ENCODE results near the gene BRD3OS.

DNA sequence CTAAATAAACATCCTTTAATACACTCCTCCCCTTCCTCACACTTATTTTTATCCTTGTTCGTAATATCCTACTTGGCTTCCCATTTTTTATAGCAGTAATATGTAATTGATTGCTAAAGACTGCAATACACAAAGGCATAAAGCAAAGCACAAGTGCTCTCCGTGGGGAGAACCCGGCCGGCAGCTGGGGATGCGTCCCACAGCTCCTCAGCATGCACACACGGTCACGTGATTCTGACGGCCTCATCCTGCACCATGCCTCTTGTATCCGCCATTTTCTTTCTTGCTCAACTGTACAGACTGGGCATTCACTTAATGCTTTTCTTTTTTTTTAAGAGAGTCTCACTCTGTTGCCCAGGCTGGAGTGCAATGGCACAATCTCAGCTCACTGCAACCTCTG, 2.8 kb downstream of the BRD3OS start:
- TF ChIP-seq, protein P1, sequence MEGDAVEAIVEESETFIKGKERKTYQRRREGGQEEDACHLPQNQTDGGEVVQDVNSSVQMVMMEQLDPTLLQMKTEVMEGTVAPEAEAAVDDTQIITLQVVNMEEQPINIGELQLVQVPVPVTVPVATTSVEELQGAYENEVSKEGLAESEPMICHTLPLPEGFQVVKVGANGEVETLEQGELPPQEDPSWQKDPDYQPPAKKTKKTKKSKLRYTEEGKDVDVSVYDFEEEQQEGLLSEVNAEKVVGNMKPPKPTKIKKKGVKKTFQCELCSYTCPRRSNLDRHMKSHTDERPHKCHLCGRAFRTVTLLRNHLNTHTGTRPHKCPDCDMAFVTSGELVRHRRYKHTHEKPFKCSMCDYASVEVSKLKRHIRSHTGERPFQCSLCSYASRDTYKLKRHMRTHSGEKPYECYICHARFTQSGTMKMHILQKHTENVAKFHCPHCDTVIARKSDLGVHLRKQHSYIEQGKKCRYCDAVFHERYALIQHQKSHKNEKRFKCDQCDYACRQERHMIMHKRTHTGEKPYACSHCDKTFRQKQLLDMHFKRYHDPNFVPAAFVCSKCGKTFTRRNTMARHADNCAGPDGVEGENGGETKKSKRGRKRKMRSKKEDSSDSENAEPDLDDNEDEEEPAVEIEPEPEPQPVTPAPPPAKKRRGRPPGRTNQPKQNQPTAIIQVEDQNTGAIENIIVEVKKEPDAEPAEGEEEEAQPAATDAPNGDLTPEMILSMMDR (IDR thresholded peaks at IDR 0.05), result no peak
- TF ChIP-seq ZNF317 (CRISPR knock-in tag; IDR thresholded peaks at IDR 0.05; ENCODE audit: borderline replicate concordance, low read depth) (no peak), FOXK1 (CRISPR knock-in tag; IDR thresholded peaks at IDR 0.05) (no peak)
- TF ChIP-seq, protein P2, sequence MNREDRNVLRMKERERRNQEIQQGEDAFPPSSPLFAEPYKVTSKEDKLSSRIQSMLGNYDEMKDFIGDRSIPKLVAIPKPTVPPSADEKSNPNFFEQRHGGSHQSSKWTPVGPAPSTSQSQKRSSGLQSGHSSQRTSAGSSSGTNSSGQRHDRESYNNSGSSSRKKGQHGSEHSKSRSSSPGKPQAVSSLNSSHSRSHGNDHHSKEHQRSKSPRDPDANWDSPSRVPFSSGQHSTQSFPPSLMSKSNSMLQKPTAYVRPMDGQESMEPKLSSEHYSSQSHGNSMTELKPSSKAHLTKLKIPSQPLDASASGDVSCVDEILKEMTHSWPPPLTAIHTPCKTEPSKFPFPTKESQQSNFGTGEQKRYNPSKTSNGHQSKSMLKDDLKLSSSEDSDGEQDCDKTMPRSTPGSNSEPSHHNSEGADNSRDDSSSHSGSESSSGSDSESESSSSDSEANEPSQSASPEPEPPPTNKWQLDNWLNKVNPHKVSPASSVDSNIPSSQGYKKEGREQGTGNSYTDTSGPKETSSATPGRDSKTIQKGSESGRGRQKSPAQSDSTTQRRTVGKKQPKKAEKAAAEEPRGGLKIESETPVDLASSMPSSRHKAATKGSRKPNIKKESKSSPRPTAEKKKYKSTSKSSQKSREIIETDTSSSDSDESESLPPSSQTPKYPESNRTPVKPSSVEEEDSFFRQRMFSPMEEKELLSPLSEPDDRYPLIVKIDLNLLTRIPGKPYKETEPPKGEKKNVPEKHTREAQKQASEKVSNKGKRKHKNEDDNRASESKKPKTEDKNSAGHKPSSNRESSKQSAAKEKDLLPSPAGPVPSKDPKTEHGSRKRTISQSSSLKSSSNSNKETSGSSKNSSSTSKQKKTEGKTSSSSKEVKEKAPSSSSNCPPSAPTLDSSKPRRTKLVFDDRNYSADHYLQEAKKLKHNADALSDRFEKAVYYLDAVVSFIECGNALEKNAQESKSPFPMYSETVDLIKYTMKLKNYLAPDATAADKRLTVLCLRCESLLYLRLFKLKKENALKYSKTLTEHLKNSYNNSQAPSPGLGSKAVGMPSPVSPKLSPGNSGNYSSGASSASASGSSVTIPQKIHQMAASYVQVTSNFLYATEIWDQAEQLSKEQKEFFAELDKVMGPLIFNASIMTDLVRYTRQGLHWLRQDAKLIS (CRISPR knock-in tag; IDR thresholded peaks at IDR 0.05; ENCODE audit: borderline replicate concordance), result no peak
- TF ChIP-seq, protein P3, sequence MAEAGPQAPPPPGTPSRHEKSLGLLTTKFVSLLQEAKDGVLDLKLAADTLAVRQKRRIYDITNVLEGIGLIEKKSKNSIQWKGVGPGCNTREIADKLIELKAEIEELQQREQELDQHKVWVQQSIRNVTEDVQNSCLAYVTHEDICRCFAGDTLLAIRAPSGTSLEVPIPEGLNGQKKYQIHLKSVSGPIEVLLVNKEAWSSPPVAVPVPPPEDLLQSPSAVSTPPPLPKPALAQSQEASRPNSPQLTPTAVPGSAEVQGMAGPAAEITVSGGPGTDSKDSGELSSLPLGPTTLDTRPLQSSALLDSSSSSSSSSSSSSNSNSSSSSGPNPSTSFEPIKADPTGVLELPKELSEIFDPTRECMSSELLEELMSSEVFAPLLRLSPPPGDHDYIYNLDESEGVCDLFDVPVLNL (CRISPR knock-in tag; IDR thresholded peaks at IDR 0.05; ENCODE audit: borderline replicate concordance, low read depth), result no peak

Data from WTC11 (cell line).